Activated B cell treated with CpG ODN at 0.5 μM for 24 hours (primary cell): ENCODE results near the gene EXOSC7. TPM values are rescaled to one million over a fixed set of nuclear protein-coding genes. Genes with fewer than 3 reads are reported as not detected.

Experiments used
- ATAC-seq: fragments of 200-7000 bp; cut with Tn5 transposase; one replicate; pipeline ENCODE4 v1.10.0; 2021; ENCODE audit warnings: low read depth, mild to moderate bottlenecking, moderate library complexity
- CTCF ChIA-PET: fragments of 350-600 bp; sonication (Branson Sonifier 250); formaldehyde crosslinking; loops from one replicate; lab custom pipeline; 2021; ENCODE audit warnings: antibody characterized with exemption; lab: Charles Lee
- POLR2A ChIA-PET: fragments of 350-600 bp; sonication (Branson Sonifier 250); formaldehyde crosslinking; loops from one replicate; lab custom pipeline; 2021; ENCODE audit warnings: antibody characterized with exemption; lab: Charles Lee
- DNase-seq: peaks from one replicate; pipeline ENCODE4 v3.0.0; 2022
- H3K27ac Mint-ChIP-seq: one replicate; pipeline ENCODE4 v1.8.0; 2020; ENCODE audit warnings: mixed read lengths
- H3K27me3 Mint-ChIP-seq: one replicate; pipeline ENCODE4 v1.8.0; 2021; ENCODE audit warnings: mixed read lengths
- H3K36me3 Mint-ChIP-seq: one replicate; pipeline ENCODE4 v1.8.0; 2021; ENCODE audit warnings: low read depth, mixed read lengths
- H3K4me1 Mint-ChIP-seq: one replicate; pipeline ENCODE4 v1.8.0; 2021; ENCODE audit warnings: mixed read lengths
- H3K4me3 Mint-ChIP-seq: one replicate; pipeline ENCODE4 v1.8.0; 2020; ENCODE audit warnings: mild to moderate bottlenecking, mixed read lengths
- H3K9me3 Mint-ChIP-seq: one replicate; pipeline ENCODE4 v1.8.0; 2020; ENCODE audit warnings: mixed read lengths
- intact Hi-C: fragments of 100-400 bp; cut with micrococcal nuclease; formaldehyde crosslinking; loops from one replicate; pipeline ENCODE4 v1.15.1; 2024
- total RNA-seq: library from RNA; stranded (reverse); gene quantifications from 2 replicates; pipeline ENCODE4 v1.2.3, GENCODE V29; 2022
- TF ChIP-seq, protein P1 (sequence below): fragments of 200-600 bp; IDR thresholded peaks from one replicate; pipeline ENCODE4 v1.8.0; 2022; ENCODE audit warnings: antibody characterized with exemption, mild to moderate bottlenecking

EXOSC7 gene
- total RNA-seq, 1 donor from 2014 or later, result 44.0 TPM

DNA sequence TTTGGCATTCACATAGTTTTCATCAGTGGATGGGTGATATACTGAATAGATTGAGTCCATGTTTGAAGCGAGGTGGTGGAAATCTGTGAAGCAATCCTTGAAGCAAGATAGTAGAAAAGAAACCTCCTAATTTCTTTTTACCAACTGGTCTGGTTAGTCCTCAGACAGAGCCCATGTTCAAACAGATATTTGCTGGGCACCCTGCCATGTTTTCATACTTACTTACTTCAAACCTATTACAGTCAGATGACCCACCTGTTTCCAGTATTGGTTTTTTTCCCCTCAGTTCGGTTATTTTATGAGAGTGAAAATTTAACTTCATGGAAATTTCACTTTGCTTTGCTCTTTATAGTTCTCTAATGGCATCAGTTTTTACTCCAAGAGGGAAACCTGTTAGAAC, 23.7 kb downstream of the EXOSC7 start:
- H3K27ac Mint-ChIP-seq, result no peak overlapping the region
- TF ChIP-seq, protein P1, sequence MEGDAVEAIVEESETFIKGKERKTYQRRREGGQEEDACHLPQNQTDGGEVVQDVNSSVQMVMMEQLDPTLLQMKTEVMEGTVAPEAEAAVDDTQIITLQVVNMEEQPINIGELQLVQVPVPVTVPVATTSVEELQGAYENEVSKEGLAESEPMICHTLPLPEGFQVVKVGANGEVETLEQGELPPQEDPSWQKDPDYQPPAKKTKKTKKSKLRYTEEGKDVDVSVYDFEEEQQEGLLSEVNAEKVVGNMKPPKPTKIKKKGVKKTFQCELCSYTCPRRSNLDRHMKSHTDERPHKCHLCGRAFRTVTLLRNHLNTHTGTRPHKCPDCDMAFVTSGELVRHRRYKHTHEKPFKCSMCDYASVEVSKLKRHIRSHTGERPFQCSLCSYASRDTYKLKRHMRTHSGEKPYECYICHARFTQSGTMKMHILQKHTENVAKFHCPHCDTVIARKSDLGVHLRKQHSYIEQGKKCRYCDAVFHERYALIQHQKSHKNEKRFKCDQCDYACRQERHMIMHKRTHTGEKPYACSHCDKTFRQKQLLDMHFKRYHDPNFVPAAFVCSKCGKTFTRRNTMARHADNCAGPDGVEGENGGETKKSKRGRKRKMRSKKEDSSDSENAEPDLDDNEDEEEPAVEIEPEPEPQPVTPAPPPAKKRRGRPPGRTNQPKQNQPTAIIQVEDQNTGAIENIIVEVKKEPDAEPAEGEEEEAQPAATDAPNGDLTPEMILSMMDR, result no peak

DNA sequence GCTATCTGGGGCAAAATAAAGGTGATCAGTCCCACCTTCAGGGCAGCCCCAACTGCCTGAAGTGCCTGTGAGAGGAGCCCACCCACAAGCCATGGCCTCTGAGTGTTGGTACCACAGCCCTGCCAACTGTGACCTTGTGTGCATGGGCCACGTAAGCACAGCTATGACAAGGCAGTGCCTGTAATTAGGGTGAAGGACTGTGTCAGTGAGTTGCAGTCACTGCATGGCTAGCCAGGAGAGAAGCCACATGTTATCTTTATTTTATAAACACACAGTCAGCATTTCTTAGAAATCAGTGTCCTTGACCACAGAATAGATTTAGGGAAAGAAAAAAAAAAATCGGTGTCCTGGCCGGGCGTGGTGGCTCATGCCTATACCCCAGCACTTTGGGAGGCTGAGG, 24.8 kb downstream of the EXOSC7 start:
- ChIA-PET CTCF (no interaction called here), POLR2A (no interaction called here)
- ATAC-seq (no peak), DNase-seq (no peak)
- peaks cover 3% of the 10 kb centered on the region for H3K9me3 Mint-ChIP-seq
- no peaks in the 10 kb centered on the region for H3K27me3 Mint-ChIP-seq
- no peak overlapping the region for H3K27ac Mint-ChIP-seq
- no peak overlapping the region for H3K4me3 Mint-ChIP-seq
- peaks cover 4% of the 10 kb centered on the region for H3K4me1 Mint-ChIP-seq
- TF ChIP-seq, protein P1, result no peak
- H3K36me3 Mint-ChIP-seq, result peaks cover 94% of the 10 kb centered on the region
- intact Hi-C loops, result no loop called here

More for the DNA sequence above, 23.7 kb downstream of the EXOSC7 start:
- Mint-ChIP-seq H3K9me3 (peaks cover 2% of the 10 kb centered on the region), H3K36me3 (peaks cover 92% of the 10 kb centered on the region), H3K4me3 (no peak overlapping the region), H3K4me1 (peaks cover 4% of the 10 kb centered on the region), H3K27me3 (no peaks in the 10 kb centered on the region)
- ChIA-PET CTCF (no interaction called here), POLR2A (no interaction called here)
- DNase-seq (no peak), ATAC-seq (no peak)
- intact Hi-C loops, result no loop called here

DNA sequence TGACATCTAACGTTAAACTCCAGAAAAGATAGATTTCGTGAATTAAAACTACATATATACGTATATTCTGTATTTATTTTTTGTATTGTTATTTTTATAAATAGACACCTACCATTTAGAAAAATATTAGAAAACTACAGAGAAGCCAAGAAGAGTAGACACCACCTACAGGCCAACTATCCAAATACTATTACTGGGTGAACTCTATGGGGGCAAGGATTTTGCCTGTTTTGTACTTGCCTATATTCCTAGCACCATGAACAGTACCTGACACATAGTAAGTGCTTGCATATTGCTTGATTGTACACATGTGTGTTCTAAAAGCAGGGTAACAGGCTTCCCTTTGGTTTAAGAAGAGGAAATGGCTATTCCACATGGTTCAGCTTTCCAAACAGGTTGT, 25.7 kb downstream of the EXOSC7 start:
- ATAC-seq, result no peak

DNA sequence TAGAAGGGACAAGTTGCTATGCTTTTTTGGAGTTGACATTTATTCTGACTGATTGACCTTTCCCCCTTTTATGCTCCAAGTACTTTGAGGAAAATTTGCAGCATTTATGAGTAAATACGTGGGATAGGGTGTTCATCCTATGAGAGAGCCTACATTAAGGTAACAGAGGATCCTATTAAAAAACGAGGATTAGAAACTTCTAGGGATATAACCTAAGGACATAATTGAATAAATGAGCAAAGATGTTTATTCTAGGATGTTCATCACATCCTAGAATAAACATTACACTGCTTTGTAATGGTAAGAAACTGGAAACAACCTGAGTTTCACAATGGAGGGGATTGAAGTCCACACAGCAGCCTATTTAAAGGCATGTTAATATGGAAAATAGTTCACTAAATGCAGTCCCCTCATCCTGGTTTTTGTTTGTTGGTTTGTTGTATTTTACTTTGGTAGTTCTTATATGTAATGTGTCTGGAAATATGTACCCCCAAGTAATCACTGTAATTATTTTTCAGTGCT, 26.2 kb downstream of the EXOSC7 start:
- no peak for DNase-seq
- H3K4me3 Mint-ChIP-seq, result no peak overlapping the region
- CTCF ChIA-PET, result interaction anchor here (1.6 kb wide), 1 partner anchor 9 kb away, joined by 6 read pairs; no protein-coding TSS in a partner anchor
- intact Hi-C loops, result no loop called here
- no peak for ATAC-seq
- peaks cover 86% of the 10 kb centered on the region for H3K36me3 Mint-ChIP-seq
- H3K27ac Mint-ChIP-seq, result no peak overlapping the region
- TF ChIP-seq, protein P1, result no peak
- H3K4me1 Mint-ChIP-seq, result peaks cover 3% of the 10 kb centered on the region
- no peaks in the 10 kb centered on the region for H3K27me3 Mint-ChIP-seq
- POLR2A ChIA-PET, result no interaction called here
- peaks cover 3% of the 10 kb centered on the region for H3K9me3 Mint-ChIP-seq

More for the DNA sequence above, 25.7 kb downstream of the EXOSC7 start:
- peaks cover 87% of the 10 kb centered on the region for H3K36me3 Mint-ChIP-seq
- no peak for DNase-seq
- H3K27me3 Mint-ChIP-seq, result no peaks in the 10 kb centered on the region
- H3K4me1 Mint-ChIP-seq, result peaks cover 4% of the 10 kb centered on the region
- POLR2A ChIA-PET, result no interaction called here
- H3K4me3 Mint-ChIP-seq, result no peak overlapping the region
- intact Hi-C loops, result no loop called here
- TF ChIP-seq, protein P1, result no peak
- CTCF ChIA-PET, result no interaction called here
- H3K27ac Mint-ChIP-seq, result no peak overlapping the region
- H3K9me3 Mint-ChIP-seq, result peaks cover 3% of the 10 kb centered on the region

DNA sequence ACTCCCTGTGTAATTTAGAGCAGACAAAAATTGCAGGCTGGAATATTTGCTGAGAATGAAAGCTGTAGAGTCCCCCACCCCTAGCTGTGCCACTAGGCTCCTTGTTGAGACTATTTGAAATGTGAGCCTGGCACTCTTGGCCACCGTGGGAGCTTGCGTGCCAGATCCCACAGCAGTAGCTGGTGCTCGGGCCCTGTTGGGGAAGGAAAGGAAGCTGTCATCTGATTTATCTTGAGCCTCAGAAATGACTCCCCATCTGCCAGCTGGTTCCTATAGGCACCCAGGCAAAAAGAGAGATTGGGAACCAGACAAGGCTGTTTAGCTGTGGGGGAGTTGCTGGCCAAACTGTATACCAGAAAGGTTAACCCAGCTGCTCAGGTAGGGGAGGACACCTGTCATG, 26.7 kb downstream of the EXOSC7 start:
- CTCF ChIA-PET, result interaction anchor here (0.6 to 1.6 kb wide), 2 partner anchors 9 to 653 kb away, joined by 3 to 6 read pairs; no protein-coding TSS in a partner anchor
- TF ChIP-seq, protein P1, result no peak
- peaks cover 3% of the 10 kb centered on the region for H3K9me3 Mint-ChIP-seq
- peaks cover 86% of the 10 kb centered on the region for H3K36me3 Mint-ChIP-seq
- DNase-seq (no peak), ATAC-seq (no peak)
- H3K27me3 Mint-ChIP-seq, result no peaks in the 10 kb centered on the region
- H3K4me1 Mint-ChIP-seq, result peaks cover under 1% of the 10 kb centered on the region
- intact Hi-C loops, result no loop called here
- H3K27ac Mint-ChIP-seq, result no peak overlapping the region
- H3K4me3 Mint-ChIP-seq, result no peak overlapping the region
- POLR2A ChIA-PET, result no interaction called here
